AG10803 (cell line): ENCODE data around the gene LRG1.

Source experiments
- DNase-seq: peaks from one replicate; pipeline ENCODE4 v3.0.0; 2010; ENCODE audit warnings: low read depth
- H3K4me3 ChIP-seq: 2 replicates; pipeline ENCODE4 v1.5.1; 2011; ENCODE audit warnings: mild to moderate bottlenecking, low read length, control low read depth
- TF ChIP-seq, protein P1 (sequence below): conservative IDR thresholded peaks from 2 replicates; pipeline ENCODE4 v1.5.1; 2011; ENCODE audit warnings: mild to moderate bottlenecking, low read length, control low read depth, inconsistent platforms

LRG1 gene

DNA sequence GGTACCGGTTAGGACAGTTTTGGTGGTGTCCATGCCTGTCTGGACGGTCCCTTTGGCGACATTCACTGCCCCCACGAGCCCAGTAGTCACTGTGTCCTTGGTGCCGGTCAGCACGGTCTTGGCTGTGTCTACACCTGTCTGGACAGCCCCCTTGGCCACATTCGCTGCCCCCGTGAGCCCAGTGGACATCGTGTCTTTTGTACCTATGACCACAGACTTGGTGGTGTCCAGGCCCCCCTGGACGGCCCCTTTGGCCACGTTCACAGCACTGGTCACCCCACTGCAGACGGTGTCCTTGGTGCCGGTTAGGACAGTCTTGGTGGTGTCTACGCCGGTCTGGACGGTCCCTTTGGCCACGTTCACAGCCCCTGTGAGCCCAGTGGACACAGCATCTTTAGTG is 27.8 kb downstream of the LRG1 start:
- TF ChIP-seq, protein P1, sequence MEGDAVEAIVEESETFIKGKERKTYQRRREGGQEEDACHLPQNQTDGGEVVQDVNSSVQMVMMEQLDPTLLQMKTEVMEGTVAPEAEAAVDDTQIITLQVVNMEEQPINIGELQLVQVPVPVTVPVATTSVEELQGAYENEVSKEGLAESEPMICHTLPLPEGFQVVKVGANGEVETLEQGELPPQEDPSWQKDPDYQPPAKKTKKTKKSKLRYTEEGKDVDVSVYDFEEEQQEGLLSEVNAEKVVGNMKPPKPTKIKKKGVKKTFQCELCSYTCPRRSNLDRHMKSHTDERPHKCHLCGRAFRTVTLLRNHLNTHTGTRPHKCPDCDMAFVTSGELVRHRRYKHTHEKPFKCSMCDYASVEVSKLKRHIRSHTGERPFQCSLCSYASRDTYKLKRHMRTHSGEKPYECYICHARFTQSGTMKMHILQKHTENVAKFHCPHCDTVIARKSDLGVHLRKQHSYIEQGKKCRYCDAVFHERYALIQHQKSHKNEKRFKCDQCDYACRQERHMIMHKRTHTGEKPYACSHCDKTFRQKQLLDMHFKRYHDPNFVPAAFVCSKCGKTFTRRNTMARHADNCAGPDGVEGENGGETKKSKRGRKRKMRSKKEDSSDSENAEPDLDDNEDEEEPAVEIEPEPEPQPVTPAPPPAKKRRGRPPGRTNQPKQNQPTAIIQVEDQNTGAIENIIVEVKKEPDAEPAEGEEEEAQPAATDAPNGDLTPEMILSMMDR = no peak
- no peak overlapping the region for H3K4me3 ChIP-seq
- DNase-seq = no peak

DNA sequence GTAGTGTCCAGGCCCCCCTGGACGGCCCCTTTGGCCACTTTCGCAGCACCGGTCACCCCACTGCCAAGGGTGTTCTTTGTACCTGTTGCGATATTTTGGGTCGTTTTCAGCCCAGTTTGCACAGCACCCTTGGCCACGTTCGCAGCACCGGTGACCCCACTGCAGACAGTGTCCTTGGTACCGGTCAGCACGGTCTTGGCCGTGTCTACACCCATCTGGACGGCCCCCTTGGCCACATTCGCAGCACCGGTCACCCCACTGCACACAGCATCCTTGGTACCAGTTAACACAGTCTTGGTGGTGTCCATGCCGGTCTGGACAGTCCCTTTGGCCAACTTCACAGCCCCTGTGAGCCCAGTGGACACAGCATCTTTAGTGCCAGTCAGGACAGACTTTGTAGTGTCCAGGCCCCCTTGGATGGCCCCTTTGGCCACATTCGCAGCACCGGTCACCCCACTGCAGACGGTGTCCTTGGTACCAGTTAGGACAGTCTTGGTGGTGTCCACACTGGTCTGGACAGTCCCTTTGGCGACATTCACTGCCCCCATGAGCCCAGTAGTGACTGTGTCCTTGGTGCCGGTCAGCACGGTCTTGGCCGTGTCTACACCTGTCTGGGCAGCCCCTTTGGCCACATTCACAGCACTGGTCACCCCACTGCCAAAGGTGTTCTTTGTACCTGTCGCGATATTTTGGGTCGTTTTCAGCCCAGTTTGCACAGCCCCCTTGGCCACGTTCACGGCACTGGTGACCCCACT is 28.4 kb downstream of the LRG1 start:
- no peak for DNase-seq
- TF ChIP-seq, protein P1 = no peak
- no peak overlapping the region for H3K4me3 ChIP-seq

DNA sequence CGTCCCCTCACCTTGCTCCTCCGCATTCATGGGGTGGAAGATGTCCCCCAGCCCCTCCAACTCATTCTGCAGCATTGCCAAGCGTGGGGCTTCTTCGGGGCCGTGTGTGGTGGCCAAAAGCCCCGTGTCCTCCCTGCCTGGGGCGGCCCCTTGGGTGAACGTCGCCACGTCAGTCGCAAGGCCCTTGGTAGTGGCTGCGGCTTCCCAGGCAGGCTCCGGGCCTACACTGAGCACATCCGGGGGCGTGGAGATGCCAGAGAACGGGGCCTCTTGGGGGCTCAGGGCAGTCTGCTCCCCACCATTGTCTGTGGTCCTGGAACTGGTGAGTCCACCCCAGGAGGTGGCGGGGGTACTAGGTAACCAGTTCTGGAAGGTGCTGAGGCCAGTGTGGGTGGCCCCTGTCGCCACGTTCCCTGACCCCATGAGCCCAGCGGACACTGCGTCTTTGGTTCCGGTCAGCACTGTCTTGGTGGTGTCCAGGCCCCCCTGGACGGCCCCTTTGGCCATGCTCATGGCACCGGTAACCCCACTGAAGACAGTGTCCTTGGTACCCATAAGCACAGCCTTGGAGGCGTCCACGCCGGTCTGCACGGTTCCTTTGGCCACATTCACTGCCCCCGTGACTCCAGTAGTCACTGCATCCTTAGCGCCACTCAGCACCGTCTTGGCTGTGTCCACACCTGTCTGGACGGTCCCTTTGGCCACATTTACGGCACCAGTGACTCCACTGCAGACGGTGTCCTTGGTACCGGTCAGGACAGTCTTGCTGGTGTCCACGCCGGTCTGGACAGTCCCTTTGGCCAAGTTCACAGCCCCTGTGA is 29.2 kb downstream of the LRG1 start:
- TF ChIP-seq, protein P1 = no peak
- H3K4me3 ChIP-seq = no peak overlapping the region
- no peak for DNase-seq

DNA sequence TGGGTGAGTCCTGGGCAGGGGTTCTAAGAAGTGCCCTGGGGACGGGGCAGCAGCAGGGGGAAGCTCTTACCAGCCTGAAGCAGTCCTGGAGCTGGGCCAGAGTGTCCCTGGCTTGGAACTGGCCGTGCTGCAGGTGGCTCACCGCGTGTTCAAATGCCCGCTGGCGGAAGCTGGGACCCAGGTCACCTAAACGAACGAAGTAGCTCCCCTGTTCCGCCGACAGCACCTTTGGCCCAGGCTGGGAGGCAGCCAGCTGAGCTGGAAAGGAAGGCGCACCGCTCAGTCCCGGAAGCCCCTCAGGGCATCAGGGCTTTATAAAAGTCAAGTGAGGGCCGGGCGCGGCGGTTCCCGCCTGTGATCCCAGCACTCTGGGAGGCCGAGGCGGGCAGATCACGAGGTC is 31.1 kb downstream of the LRG1 start:
- no peak overlapping the region for H3K4me3 ChIP-seq
- TF ChIP-seq, protein P1 = no peak
- no peak for DNase-seq

DNA sequence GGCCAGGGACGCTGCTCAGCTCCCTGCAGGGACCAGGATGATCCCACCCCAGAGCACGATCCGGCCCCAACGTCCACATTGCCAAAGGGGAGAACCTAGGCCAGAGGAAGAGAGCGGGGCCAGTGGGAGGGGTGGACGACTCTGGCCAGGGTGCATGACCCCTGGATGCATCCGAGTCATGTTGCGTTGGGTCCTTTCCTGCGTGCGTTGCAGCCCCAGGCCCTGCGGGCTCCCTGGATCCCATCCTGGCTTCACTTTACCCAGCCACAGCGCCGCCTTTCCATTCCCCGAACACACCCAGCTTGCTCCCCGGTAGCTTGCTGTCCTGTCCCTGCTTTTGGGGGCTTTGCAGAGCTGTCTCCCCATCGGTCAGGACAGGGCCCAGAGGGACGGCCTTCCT is 32.0 kb downstream of the LRG1 start:
- no peak for DNase-seq

DNA sequence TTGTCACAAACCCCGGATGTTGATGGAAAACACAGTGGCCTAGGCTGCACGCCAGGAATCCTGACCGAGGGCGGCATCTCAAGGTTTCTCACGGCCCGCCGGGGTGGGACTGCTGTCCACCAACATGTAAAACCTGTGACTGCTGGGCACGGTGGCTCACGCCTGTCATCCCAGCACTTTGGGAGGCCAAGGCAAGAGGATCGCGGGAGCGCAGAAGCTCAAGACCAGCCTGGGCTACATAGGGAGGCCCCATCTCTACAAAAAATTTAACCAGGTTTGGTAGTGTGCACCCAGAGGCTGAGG is 32.7 kb downstream of the LRG1 start:
- H3K4me3 ChIP-seq = no peak overlapping the region
- TF ChIP-seq, protein P1 = no peak
- no peak for DNase-seq

More for the DNA sequence above, 32.0 kb downstream of the LRG1 start:
- TF ChIP-seq, protein P1 = no peak
- no peak overlapping the region for H3K4me3 ChIP-seq
